Gastroesophageal sphincter (tissue), 3 donors: ENCODE data around the gene CADM1.

Source experiments
- CTCF ChIP-seq, 4 experiments: fragments of 200-600 bp in 2 of 4; fragments of 450-650 bp in 2 of 4; sonication (generic) in 1 of 4; IDR thresholded peaks; one replicate each; pipeline ENCODE4 v1.5.1; 2017 to 2019; ENCODE audit warnings: antibody characterized with exemption in 4 of 4, mild to moderate bottlenecking in 2 of 4, moderate library complexity in 2 of 4
- POLR2A ChIP-seq, 2 donors: fragments of 450-650 bp; IDR thresholded peaks; one replicate each; pipeline ENCODE4 v1.6.1; 2017; ENCODE audit warnings: antibody characterized with exemption in 2 of 2, mild to moderate bottlenecking in 2 of 2, moderate library complexity in 1 of 2
- POLR2AphosphoS5 ChIP-seq: sonication (generic); formaldehyde crosslinking; IDR thresholded peaks from one replicate; pipeline ENCODE4 v1.6.1; 2017; ENCODE audit warnings: antibody characterized with exemption

- TF ChIP-seq CTCF (IDR thresholded peaks at IDR 0.05): no peak
- TF ChIP-seq POLR2A (IDR thresholded peaks at IDR 0.05): no peak
- TF ChIP-seq POLR2AphosphoS5: no peak
Observed at GRCh38 chr11:115226556-115226955, 277.7 kb downstream of the CADM1 start.
